Anterior cingulate cortex (tissue), 58 donors: ENCODE data around the gene NAV2.
A peak's percentile ranks its signal among the peaks of the same experiment; 100 is the strongest.

Experiments used
- DNase-seq, 58 donors: peaks; one replicate each; lab custom pipeline; 2025; lab: John Stamatoyannopoulos, UW

NAV2 gene

GRCh38 chr11:19739872-19740271, 27.2 kb downstream of the NAV2 start:
- peak in 15 of 58 donors; percentile 13 to 49 (median 24) for DNase-seq

GRCh38 chr11:19740586-19740985, 27.9 kb downstream of the NAV2 start:
- DNase-seq, result no peak

- peak in 55 of 58 donors; percentile 20 to 86 (median 66) for DNase-seq
Measured at GRCh38 chr11:19742588-19743292, 30.1 kb downstream of the NAV2 start.

- DNase-seq, result no peak
Measured at GRCh38 chr11:19743622-19744021, 31.0 kb downstream of the NAV2 start.

- DNase-seq, result no peak
Measured at GRCh38 chr11:19744130-19744529, 31.5 kb downstream of the NAV2 start.

GRCh38 chr11:19746086-19746485, 33.4 kb downstream of the NAV2 start:
- DNase-seq, result no peak

- no peak for DNase-seq
Measured at GRCh38 chr11:19747634-19748033, 35.0 kb downstream of the NAV2 start.

GRCh38 chr11:19751055-19751454, 38.4 kb downstream of the NAV2 start:
- no peak for DNase-seq

GRCh38 chr11:19753451-19754106, 40.9 kb downstream of the NAV2 start:
- DNase-seq, result no peak

- DNase-seq, result peak in 49 of 58 donors; percentile 17 to 91 (median 68)
Measured at GRCh38 chr11:19756675-19757475, 44.2 kb downstream of the NAV2 start.

GRCh38 chr11:19759389-19759788, 46.8 kb downstream of the NAV2 start:
- DNase-seq, result no peak

- DNase-seq, result no peak
Measured at GRCh38 chr11:19762266-19762665, 49.6 kb downstream of the NAV2 start.

GRCh38 chr11:19763330-19763729, 50.7 kb downstream of the NAV2 start:
- no peak for DNase-seq

- no peak for DNase-seq
Measured at GRCh38 chr11:19766206-19766605, 53.6 kb downstream of the NAV2 start.

- peak in 1 of 58 donors; percentile 5 for DNase-seq
Measured at GRCh38 chr11:19766810-19767209, 54.2 kb downstream of the NAV2 start.

GRCh38 chr11:19767627-19768151, 55.1 kb downstream of the NAV2 start:
- DNase-seq, result peak in 1 of 58 donors; percentile 20

- DNase-seq, result no peak
Measured at GRCh38 chr11:19768197-19768596, 55.6 kb downstream of the NAV2 start.

- peak in 6 of 58 donors; percentile 11 to 37 (median 28) for DNase-seq
Measured at GRCh38 chr11:19768815-19769214, 56.2 kb downstream of the NAV2 start.

GRCh38 chr11:19769820-19770219, 57.2 kb downstream of the NAV2 start:
- DNase-seq, result no peak

GRCh38 chr11:19770277-19770676, 57.6 kb downstream of the NAV2 start:
- DNase-seq, result no peak

- no peak for DNase-seq
Measured at GRCh38 chr11:19771463-19771862, 58.8 kb downstream of the NAV2 start.
